Myocyte (in vitro differentiated cells): Measurements from ENCODE around the gene DYNC2I2. TPM values are rescaled to one million over a fixed set of nuclear protein-coding genes. Genes with fewer than 3 reads are reported as not detected.
"Not testable (repeated sequence)": the region's sequence is repeated elsewhere in the genome, so short reads cannot be mapped to it uniquely, and the experiment has no call there.

Source experiments
- DNase-seq: peaks from one replicate; pipeline ENCODE4 v3.0.0-alpha.2; 2012; ENCODE audit warnings: low read depth
- polyA plus RNA-seq: library from polyadenylated mRNA; unstranded; fragments of >200 nt; gene quantifications from one replicate; pipeline ENCODE4 v1.2.1, GENCODE V29; 2012; ENCODE audit warnings: missing spikeins
- total RNA-seq: library from RNA; depleted of rRNA; stranded (reverse); fragments of >200 nt; gene quantifications from 2 replicates; pipeline ENCODE4 v1.2.3, GENCODE V29; 2014

The DYNC2I2 gene
- total RNA-seq = 98.8 and 116 TPM in 2 replicates
- 74.3 TPM for polyA plus RNA-seq

GRCh38 chr9:128656416-128657343 lies at the start of gene DYNC2I2:
Gene DYNC2I2, minus strand, starts transcription at chr9:128656847. Its CDS starts 121 bp downstream, at chr9:128656726.
- peak; percentile 94 for DNase-seq

GRCh38 chr9:128706045-128706444 lies 49.4 kb upstream of the DYNC2I2 start:
- no peak for DNase-seq

GRCh38 chr9:128705051-128705965 lies 48.7 kb upstream of the DYNC2I2 start:
- DNase-seq = no peak

DNA sequence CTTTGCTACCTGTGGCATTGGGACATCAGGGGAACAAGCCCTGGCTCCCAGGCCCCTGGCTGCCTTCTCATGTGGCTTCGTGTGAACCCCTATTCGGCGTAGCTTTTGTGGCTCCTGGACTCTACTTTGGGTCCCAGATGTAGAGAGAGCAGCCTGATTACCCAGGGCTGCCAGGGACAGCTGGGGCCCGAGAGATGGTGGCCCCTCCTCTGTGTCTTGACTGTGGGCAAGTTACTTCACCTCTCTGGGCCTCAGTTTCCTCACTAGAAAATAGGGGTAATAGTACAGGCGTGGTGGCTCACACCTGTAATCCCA lies 47.7 kb upstream of the DYNC2I2 start:
- no peak for DNase-seq

GRCh38 chr9:128703616-128704355 lies 47.1 kb upstream of the DYNC2I2 start:
- DNase-seq = no peak

GRCh38 chr9:128702949-128703615 lies 46.4 kb upstream of the DYNC2I2 start:
- no peak for DNase-seq

DNA sequence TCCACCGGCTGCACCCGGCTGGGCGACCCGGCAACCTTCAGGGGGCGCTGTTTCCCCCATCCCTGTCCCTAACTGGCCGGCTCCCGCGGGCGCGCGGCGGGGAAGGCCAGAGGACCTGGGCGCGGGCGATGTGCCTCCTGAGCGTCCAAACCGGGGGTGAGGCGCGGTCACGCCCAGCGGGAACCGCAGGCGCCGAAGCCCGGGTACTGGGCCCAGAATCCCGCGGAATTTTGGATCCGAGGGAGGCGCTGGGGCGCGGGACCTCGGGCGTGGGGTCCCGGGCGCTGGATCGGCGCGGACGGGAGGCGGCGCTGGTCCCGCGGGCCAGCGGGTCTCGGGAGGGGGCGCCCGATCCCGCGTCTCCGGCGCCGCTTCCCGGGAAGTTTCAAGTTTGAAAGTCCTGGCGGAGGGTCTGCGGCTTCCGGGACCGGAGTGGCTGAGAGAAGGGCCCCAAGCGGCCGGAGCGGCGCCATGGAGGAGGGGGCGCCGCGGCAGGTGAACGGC lies 45.9 kb upstream of the DYNC2I2 start, which contains the start of gene PKN3:
TSS of gene PKN3 (plus strand) at position 59 of the 504 bp plus-strand sequence. CDS start at position 472, 413 bp downstream.
- DNase-seq = peak; percentile 85

DNA sequence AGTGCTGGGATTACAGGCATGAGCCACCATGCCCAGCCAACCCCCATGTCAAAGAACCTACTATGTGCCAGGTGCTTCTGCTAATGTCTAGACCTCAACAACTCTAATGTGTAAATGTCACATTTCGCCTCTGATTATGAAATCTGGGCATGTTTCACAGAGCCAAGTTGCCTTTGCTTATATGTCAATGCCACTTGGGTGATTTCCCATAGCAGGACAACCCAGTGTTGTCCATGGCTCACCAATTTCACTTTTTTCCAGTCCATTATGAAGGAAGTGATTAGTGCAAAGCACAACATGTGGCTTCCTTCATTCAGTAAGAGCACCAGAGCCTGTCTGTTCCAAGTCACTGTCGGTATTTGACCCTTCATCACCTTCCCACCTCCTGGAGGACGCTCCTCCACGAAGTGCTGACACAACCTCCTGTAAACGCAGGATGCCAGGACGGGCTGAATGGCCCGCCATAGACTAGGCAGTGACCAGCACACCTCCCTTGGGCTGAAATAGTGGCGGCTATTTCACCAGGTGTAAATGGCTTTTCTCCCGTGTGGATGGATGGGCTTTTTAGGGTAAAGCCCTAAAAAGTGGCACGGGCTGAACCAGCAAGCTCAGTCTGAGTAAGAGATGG lies 44.7 kb upstream of the DYNC2I2 start:
- no peak for DNase-seq

- not testable (repeated sequence) for DNase-seq
Measured at GRCh38 chr9:128699096-128699795, 42.6 kb upstream of the DYNC2I2 start.

GRCh38 chr9:128696923-128697707 lies 40.5 kb upstream of the DYNC2I2 start:
- DNase-seq = no peak

GRCh38 chr9:128694344-128694743 lies 37.7 kb upstream of the DYNC2I2 start:
- no peak for DNase-seq

DNA sequence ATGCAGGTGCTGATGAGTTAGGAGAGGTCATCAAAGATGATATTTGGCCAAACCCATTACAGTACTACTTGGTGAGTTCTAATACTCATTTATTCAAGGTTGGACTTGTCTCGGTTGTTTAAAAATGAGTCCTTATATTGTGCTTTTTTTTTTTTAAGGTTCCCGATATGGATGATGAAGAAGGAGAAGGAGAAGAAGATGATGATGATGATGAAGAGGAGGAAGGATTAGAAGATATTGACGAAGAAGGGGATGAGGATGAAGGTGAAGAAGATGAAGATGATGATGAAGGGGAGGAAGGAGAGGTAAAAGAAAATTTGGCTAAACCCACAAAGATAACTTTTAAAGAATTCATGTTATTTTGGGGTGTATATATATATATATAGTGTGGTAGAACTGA lies 37.1 kb upstream of the DYNC2I2 start:
- not testable (repeated sequence) for DNase-seq

DNA sequence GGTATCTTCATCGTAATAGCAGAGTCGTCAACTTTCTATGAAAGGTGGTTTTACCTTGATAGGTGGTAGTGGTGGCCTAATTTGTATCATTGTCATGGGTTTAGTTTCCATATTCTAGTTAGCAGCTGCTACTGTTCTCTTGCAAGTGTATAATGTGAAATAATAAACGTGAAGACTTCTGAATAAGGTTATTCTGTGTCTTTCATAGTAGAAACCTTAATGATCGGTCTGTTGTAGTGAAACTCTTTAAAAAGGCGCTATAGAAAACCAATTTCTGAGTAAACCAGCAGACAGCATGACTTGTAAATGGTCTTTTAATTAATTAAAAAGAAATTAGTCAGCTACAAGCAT lies 34.0 kb upstream of the DYNC2I2 start:
- no peak for DNase-seq

DNA sequence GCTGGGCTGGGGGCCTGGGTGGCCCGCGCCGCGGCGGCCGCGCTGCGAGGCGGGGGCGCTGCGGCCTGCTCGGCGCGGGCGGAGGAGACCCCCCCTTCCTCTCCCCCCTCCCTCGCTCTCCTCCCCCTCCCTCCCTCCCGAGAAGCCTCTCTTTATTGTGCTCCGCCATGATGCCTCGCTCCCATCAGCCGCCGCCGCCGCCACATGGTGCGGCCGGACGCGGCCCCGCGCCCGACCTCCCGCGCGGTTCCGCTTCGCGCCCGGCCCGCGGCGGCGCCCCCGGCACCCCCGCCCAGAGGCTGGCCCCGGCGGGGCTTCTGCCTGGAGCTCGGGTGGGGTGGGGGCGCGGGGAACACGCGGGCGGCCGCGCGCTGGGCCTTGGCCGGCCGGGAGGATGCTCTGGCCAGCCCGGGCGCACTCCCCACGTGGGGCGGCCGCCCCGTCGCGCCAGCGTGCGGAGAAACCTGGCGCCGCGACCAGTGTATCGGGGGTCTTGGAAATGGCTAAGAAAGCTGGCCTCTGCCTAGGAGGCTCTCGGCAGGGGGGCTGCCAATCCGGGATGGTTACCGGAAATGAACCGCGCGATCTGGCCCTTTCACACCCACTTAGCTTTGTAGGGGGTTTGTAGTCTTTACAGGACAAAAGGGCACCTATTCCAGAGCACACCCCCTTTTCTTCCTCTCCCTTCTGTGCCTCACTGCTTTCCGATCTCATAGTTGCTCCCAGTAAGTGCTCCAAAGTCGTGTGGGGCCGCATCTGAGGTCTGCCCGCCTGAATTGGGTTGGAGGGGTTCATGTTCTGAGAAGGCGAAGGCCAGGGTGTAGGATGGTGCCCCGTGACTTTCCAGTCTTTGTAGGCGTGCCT lies 33.4 kb upstream of the DYNC2I2 start:
- DNase-seq = peak; percentile 52

DNA sequence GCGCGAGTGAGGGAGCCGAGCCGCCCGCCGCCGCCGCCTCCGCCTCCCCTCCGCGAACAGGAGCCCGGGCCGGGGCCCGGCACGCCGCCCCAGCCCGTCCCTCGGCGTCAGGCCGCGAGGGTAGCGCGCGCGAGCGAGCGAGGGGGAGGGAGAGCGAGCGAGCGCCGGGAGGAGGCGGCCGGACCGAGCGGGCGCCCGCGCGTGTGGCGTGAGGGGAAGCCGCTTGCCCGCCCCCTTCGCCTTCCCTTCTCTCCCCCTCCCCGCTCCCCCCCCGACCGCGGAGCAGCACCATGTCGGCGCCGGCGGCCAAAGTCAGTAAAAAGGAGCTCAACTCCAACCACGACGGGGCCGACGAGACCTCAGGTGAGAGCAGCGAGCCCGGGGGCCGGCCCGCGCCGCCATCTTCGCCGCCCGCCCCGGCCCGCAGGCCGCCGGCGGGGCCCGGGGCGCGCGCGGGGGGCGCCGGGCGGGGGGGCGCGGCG lies 32.7 kb upstream of the DYNC2I2 start:
- no peak for DNase-seq

DNA sequence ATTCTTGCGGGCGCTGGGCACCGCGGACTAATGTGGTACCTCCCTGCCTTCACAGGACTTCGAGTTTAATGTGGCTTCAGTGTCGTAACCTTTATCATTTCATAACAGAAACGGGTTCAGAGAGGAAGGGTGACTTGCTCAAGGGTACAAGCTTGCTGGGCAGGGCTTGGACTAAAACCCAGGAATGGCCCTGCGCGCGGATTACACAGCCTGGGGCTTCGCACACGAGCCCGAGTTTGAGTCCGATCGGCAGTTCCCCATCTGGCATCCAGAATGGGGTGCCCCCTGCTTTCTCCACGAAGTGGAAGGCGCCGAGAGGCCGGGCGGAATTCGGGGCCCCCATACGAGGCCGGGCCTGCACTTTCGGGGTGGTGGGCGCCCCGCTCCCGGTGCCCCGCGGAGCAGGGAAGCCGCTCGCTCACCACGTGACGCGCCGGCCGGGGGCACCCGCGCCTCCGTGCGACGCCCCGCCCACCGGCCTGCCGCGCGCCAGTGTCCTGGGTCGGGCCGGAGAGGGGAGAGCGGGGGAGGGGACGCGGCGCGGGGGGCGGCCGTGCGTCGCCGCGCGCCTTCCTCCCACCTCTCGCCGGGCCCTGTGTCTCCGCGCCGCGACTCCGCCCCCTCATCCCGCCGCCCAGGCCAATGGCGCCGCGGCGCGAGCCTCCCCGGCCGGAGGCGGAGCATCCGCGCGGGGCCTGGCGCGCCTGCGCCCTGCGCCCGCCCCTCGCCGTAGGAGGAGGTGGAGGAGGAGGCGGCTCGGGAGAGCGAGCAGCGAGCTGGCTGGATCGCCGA lies 32.0 kb upstream of the DYNC2I2 start, which contains the start of gene SET:
TSS of gene SET (plus strand) at position 722 of the 792 bp plus-strand sequence. CDS start 361 bp downstream, outside the sequence.
- peak; percentile 94 for DNase-seq
